K562 (cell line): ENCODE results near the gene ERH. TPM values are rescaled to one million over a fixed set of nuclear protein-coding genes. Genes with fewer than 3 reads are reported as not detected.

Source experiments
- CBFA2T3 ChIP-seq: fragments of 450-650 bp; IDR thresholded peaks from 2 replicates; pipeline ENCODE4 v1.6.1; 2017
- CHD7 ChIP-seq: fragments of 200-600 bp; sonication (generic); IDR thresholded peaks from one replicate; pipeline ENCODE4 v1.6.1; 2012; ENCODE audit warnings: mild to moderate bottlenecking, low read depth, low read length, inconsistent platforms
- ESRRB ChIP-seq: fragments of 250-450 bp; sonication (Bioruptor Pico); IDR thresholded peaks from 2 replicates; pipeline ENCODE4 v1.5.0; 2020; ENCODE audit warnings: mild to moderate bottlenecking, moderate library complexity, borderline replicate concordance
- ETV1 ChIP-seq: fragments of 450-650 bp; conservative IDR thresholded peaks from 2 replicates; pipeline ENCODE4 v1.6.1; 2016; ENCODE audit warnings: missing genetic modification characterization, control low read depth, low read depth, missing compliant biosample characterization
- GTF2E2 ChIP-seq: fragments of 200-800 bp; sonication (Bioruptor generic); IDR thresholded peaks from 2 replicates; pipeline ENCODE4 v1.6.1; 2016; ENCODE audit warnings: missing genetic modification characterization, missing compliant biosample characterization
- HDAC1 ChIP-seq, 2 experiments: fragments of 450-650 bp; IDR thresholded peaks; 2 replicates each; pipeline ENCODE4 v1.6.1; 2016 to 2017; ENCODE audit warnings: inconsistent platforms in 1 of 2, mild to moderate bottlenecking in 1 of 2, moderate library complexity in 1 of 2
- MIER1 ChIP-seq: fragments of 450-650 bp; IDR thresholded peaks from 2 replicates; pipeline ENCODE4 v1.6.1; 2016; ENCODE audit warnings: antibody characterized with exemption, mild to moderate bottlenecking, low read depth
- PHF8 ChIP-seq: fragments of 200-600 bp; sonication (generic); IDR thresholded peaks from 2 replicates; pipeline ENCODE4 v1.6.1; 2012; ENCODE audit warnings: mixed run types, mild to moderate bottlenecking, inconsistent platforms, low read length, moderate library complexity, borderline replicate concordance
- PRMT5 ChIP-seq: sonication (generic); formaldehyde crosslinking; IDR thresholded peaks from 2 replicates; pipeline ENCODE4 v1.5.0; 2020; ENCODE audit warnings: missing genetic modification reagents
- RFX1 ChIP-seq: fragments of 450-650 bp; IDR thresholded peaks from 2 replicates; pipeline ENCODE4 v1.6.1; 2016; ENCODE audit warnings: mild to moderate bottlenecking, moderate library complexity
- SNIP1 ChIP-seq: fragments of 450-650 bp; IDR thresholded peaks from 2 replicates; pipeline ENCODE4 v1.7.1; 2017; ENCODE audit warnings: low read depth, mild to moderate bottlenecking
- STAT5A ChIP-seq: IDR thresholded peaks from 2 replicates; pipeline ENCODE4 v1.6.1; 2012; ENCODE audit warnings: low read length, inconsistent platforms, borderline replicate concordance
- TARDBP ChIP-seq: fragments of 450-650 bp; IDR thresholded peaks from 2 replicates; pipeline ENCODE4 v1.6.1; 2016
- ZBTB34 ChIP-seq: fragments of 250-450 bp; sonication (Bioruptor Pico); IDR thresholded peaks from 2 replicates; pipeline ENCODE4 v1.8.0; 2021; ENCODE audit warnings: mild to moderate bottlenecking, moderate library complexity
- ZFP1 ChIP-seq: fragments of 450-650 bp; formaldehyde crosslinking; IDR thresholded peaks from 2 replicates; pipeline ENCODE4 v1.4.0; 2020; ENCODE audit warnings: mild to moderate bottlenecking, mixed read lengths
- ZNF3 ChIP-seq: fragments of 250-450 bp; sonication (Bioruptor Pico); IDR thresholded peaks from 2 replicates; pipeline ENCODE4 v1.5.0; 2021; ENCODE audit warnings: mild to moderate bottlenecking, moderate library complexity
- polyA plus RNA-seq, 8 experiments: library from polyadenylated mRNA; depleted of rRNA in 4 of 8; stranded (reverse) in 5 of 8; unstranded in 3 of 8; fragments of >200 nt; fragmentation: Nextera tagmentation in 2 of 8; fragmentation: Illumina TruSeq in 1 of 8; extraction: Ambion mirVana in 2 of 8; extraction: Trizol in 1 of 8; gene quantifications; 2 replicates each; pipeline versions ENCODE4 v1.2.1 to v1.2.3, GENCODE V29; 2011 to 2014; ENCODE audit warnings: inconsistent platforms in 1 of 8, missing spikeins in 1 of 8
- total RNA-seq, 7 experiments: library from RNA; depleted of rRNA in 6 of 7; stranded (reverse); fragments of >200 nt in 6 of 7; fragmentation: Illumina TruSeq in 2 of 7; extraction: Trizol in 2 of 7; gene quantifications; 2 replicates each; pipeline versions ENCODE4 v1.2.1 to v1.2.3, GENCODE V29; 2011 to 2021; ENCODE audit warnings: low replicate concordance in 1 of 7

ERH gene
- total and polyA plus RNA-seq, 9 of the 15 experiments (the other 6 are each of a cell fraction or from before 2014, with no cell fraction given), result 78.2 to 474 (median 250) TPM

- TF ChIP-seq CHD7 (no peak), ZNF3 (CRISPR knock-in tag) (no peak), PHF8 (peak; percentile 83), ZBTB34 (CRISPR knock-in tag) (no peak), SNIP1 (peak; percentile 83), HDAC1 (IDR thresholded peaks at IDR 0.05) (peak in 1 of 2 experiments; percentile 47; a peak in 2 of 4 replicates), CBFA2T3 (no peak), STAT5A (no peak), PRMT5 (CRISPR knock-in tag) (0 out of 2 replicates have a peak, but pooled peaks have one; percentile 46), MIER1 (no peak), RFX1 (no peak), TARDBP (no peak; the same call in 1 of the 2 replicates), ETV1 (tag) (peak; percentile 93), GTF2E2 (tag) (peak; percentile 82; the same call in 1 of the 2 replicates), ESRRB (CRISPR knock-in tag) (no peak), ZFP1 (CRISPR knock-in tag) (no peak)
Measured at GRCh38 chr14:69398053-69398817, at the start of gene ERH, which contains the start of gene SLC39A9 (continued).
